Stimulated activated naive CD4-positive, alpha-beta T cell treated with Interleukin-2 at 50 U/mL for 16 hours (primary cell): ENCODE results near the gene INAFM1.
A peak's percentile ranks its signal among the peaks of the same experiment; 100 is the strongest.
"Not testable (repeated sequence)": the region's sequence is repeated elsewhere in the genome, so short reads cannot be mapped to it uniquely, and the experiment has no call there.

Source experiments
- DNase-seq: peaks from one replicate; lab custom pipeline; 2025; lab: John Stamatoyannopoulos, UW

Gene INAFM1

DNA sequence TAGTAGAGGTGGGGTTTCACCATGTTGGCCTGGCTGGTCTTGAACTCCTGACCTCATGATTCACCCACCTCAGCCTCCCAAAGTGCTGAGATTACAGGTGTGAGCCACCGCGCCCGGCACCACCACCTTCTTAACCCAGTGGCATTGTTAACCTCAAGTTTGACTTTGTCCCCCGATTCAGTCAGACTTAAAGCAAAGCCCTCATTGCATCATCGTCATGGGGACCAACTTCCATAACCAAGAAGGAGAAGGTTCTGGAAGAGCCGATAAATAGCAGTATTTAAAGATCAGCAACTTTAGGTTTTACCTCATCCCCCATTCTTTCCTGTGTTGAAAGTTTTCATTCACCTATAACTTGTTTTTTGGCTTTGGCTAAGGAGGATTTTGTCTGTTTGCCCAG, 6.7 kb upstream of the INAFM1 start:
- DNase-seq = no peak

DNA sequence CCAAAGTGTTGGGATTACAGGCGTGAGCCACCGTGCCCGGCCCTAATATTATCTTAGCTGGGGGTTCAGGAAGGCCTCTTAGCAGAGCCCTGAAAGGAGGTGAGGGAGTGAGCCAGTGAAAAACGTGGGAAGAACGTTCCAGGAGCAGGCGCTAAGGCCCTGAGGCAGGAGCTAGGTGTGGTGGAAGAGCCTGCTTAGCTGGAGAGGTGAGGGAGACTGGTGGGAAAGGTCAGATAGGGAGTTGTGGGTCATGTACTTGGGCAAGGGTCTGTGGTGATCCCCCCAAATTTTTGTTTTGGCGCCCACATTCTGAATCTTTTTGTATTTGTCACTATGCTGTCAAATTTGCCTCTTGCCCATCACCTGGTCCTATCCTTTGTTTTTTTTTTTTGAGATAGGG, 5.1 kb upstream of the INAFM1 start:
- DNase-seq = no peak

DNA sequence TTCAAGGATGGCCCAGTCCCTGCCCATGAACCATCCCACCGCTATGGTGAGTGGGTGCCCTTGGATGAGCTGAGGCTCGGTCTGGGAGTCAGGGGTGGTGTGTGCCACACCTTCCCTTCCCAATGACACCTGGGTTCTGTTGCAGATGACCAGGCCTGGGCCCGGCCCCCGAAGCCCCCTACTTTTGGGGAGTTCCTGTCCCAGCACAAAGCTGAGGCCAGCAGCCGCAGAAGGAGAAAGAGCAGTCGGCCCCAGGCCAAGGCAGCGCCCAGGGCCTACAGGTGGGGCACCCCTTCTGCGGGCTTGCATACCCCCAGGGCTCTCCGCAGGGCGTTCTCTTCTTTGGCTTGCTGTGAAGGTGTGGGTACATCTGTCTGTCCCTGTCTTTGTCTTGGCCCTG, 4.3 kb upstream of the INAFM1 start:
- DNase-seq = no peak

DNA sequence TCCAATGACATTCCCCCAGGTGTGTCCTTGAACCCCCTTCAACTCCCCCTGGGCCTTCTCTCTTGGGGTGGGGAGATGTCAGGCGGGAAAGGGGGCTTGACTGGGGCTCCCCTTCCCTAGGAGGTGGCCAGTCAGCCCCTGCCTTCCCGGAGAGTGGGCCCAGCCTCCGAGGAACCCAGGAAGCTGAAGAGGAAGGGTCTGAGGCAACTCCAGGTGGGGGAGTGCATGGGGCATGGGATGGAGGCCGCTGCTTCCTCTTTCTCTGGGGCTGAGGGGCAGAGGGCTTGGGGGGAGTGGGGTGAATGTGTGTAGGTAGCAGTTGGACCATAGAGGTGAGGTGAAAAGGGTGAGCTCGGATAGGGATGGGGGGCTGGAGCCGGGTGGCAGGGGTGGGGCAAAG, 2.7 kb upstream of the INAFM1 start:
- DNase-seq = no peak

DNA sequence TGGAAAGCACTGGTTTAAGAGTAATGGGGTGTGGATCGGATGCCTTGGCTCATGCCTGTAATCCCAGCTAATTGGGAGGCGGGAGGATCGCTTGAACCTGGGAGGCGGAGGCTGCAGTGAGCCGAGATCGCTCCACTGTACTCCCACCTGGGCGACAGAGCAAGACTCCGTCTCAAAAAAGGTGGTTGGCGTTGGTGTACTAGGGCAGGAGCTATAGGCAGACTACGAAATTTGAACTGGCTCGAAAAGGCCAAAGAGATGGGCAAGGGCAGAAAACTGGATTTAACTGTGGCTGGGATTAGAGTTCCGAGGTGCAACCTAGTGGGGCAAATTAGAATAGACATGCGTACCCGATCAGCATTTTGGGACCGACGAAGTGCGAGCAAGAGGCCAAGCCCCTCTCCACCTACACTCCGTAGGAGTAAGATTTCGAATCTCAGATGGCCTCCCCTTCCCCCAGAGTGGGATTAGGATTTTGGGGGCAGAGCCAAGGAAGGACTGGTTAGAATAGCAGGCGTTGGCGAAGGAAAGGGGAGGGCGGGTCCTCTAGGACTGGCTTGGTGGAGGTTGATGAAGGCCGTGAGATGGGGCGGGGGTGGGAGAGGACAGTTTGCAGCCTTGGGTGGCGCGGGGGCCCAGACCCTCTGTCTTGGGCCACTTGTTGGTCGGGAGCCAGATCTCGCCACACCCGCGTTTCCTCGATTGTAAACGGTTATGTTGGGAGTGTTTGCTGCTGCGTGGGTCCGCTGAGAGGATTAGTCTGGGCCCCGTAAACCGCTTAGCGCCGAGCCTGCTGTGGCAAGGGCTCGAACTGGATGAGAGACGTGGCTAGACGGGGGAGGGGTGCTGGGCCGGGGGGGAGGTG, 2.0 kb upstream of the INAFM1 start:
- no peak for DNase-seq

DNA sequence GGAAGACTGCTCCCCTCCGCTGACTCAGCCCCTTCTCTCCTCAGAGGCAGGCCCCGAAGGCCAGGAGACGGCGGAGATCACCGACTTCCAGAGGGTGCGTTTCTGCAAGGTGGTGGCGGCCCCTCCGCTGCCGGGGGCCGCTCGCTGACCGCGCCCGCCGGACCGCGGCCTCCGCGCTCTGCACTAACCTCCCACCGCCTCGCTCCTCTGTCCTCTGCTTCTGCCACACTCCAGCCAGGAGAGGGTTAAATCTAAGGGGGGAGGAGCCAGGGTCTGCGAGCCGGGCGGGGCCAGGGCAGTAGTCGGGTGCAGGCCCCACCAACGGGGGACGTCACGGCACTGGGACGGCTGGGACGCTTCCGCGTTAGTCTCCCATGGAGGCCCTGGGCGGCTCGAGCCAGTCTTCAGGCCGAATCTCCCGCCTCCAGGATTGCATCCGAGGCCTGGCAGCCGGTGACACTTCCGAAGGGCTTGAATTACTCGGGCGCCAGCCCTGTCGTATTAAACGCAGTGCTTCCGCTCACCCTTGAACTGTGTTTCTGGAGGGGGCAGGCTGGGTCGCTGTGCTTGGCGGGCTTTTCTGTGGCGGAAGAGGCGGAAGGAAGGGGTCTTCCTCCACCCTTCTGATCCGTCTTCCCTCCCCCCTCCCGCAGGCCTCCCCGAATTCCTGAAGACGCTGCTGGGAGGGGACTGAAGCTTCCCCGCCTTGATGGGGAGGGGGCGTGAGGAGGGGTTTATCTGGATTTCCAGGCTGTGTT, 1.2 kb upstream of the INAFM1 start:
- DNase-seq = peak; percentile 89

DNA sequence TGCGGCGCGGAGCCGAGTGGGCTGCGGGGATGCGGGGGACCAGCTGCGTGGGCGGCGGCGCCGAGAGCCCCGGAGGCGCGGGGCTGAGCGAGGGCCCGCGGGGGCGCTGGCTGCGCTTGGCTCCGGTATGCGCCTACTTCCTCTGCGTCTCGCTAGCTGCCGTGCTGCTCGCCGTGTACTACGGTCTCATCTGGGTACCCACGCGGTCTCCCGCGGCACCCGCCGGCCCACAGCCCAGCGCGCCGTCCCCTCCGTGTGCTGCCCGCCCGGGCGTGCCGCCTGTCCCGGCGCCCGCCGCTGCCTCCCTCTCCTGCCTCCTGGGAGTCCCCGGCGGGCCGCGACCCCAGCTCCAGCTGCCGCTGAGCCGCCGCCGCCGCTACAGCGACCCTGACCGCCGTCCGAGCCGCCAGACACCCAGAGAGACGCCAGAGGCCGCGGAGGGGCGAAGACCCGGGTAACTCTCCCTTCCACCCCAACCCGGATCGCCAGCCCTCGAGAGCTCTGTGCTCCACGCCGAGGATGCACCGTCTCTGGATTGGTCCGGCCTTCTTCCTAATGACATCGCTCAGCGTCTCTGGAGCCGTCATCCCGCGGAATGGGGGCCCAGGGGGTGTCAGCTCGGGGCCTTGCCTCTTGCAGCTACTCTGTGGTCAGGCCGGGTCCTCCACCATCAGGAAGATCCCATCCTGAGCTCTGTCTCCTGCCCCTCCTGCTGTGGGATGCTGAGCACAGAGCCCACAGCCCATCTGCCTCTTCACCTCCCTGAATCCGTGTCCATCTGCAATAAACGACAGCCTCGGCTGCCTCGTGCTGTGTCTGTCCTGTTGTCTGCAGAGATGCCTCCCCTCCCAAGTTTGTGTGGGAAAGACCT, 441 bp downstream of the INAFM1 start:
- DNase-seq = no peak

DNA sequence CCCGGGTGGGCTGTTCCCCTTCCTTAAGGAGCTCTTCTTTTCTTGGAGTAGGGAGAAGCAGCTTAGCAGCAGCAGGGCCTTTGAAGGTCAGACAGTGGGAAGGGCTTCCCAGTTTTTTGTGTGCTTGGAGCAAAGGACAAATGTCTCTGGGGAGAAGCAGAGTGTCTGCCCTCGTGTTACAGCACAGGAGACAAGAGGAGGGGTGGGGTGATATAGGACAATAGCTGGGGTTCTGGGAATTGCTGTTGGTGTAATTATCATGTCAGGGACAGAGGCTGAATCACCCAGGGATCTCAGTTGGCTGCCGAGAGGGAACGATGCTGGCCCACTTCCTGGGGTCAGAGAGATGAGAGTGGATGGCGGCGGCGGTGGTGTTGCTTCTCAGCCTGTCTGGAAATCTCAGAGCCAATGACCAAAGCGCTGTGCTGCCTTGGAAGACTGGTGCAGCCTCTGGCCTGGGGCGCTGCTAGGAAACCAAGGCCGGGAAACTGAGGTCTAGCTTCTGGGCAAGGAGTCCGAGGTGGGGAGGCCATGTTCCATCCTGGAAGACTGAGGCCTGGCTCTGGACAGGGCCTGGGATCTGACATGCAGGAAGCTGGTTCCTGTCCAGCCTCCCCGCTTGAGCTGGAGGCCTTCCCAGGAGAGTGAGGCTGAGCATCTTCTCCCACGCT, 1.2 kb downstream of the INAFM1 start:
- DNase-seq = no peak

DNA sequence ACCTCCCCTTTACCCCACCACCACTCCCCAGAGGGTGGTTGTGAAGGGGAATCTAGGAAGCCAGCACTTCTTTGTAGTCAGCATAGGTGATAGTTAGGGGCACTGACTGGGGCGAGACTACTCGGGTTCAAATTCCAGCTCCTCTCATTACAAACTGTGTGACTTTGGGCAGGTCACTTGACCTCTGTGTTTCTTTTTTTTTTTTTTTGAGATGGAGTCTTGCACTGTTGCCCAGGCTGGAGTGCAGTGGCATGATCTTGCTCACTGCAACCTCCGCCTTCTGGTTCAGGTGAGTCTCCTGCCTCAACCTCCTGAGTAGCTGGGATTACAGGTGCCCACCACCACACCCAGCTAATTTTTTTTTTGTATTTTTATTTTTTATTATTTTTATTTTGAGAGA, 1.8 kb downstream of the INAFM1 start:
- DNase-seq = not testable (repeated sequence)

DNA sequence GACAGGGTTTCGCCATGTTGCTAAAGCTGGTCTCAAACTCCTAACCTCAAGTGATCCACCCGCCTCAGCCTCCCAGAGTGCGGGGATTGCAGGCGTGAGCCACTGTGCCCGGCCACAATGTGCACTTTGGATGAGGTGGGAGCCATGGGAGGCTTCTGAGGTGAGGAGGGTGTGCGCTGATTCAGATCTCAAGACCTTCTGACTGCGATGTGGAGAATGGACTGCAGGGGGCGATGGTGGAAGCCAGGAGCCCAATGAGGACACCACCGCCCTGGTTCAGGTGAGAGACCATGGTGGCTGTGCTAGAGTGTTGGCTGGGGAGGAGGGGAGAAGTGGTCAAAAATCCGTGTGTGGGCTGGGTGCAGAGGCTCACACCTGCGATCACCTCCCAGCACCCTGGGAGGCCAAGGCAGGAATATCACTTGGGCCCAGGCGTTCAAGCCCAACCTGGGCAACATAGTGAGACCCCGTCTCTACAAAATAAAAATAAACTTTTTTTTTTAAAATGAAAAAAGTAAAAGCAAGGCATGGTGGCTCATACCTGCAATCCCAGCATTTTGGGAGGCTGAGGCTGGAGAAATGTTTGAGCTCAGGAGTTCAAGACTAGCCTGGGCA, 5.6 kb downstream of the INAFM1 start:
- DNase-seq = peak; percentile 50

DNA sequence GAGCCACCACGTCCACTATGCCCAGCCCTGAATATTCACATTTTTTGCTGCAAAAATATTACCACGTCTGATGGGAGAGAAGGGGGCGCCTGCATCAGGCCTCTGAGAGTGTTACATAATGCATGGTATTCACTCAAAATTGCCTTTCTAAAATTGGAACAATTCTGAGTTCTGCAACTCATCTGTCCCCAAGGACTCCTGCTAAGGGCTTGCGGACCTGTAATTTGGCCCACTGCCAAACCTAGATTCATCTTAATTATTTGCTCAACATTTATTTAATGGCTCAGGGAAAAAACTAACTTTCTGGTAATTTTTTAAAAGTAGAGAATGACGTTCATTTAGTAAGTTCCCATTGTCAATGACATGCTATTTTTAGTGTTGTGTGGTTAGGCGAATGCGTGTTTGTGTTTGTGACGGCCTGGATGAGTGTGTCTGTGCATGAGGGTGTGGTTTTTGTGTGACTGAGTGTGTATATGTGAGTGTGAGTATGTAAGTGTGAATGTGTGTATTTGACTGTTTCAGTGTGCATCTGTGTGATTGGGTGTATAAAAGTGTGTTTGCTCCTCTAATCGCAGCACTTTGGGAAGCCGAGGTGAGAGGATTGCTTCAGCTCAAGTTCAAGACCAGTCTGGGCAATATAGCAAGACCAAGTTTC, 8.8 kb downstream of the INAFM1 start:
- DNase-seq = no peak

DNA sequence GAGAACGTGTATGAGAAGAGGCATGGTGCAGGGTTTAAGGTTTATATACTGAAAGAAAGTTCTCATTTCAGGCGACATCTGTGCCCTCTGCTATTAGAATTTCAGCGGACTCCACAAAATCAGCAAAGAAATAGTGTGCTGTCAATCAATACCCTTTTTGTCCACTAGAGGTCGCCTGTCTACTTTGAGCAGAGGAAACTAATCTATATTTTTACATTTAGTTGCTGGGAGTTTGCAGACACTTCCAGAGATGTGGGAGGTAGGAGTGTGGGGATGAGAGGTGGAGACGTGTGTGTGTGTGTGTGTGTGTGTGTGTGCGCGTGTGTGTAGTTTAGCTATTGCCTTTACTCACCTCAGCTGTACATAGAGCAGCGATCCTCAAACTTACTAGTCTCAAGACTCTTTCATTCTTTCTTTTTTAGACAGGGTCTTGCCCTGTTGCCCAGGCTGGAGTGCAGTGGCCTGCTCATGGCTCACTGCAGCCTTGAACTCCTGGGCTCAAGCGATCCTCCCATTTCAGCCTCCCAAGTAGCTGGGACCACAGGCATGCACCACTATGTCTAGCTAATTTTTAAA, 9.7 kb downstream of the INAFM1 start:
- DNase-seq = peak; percentile 11

DNA sequence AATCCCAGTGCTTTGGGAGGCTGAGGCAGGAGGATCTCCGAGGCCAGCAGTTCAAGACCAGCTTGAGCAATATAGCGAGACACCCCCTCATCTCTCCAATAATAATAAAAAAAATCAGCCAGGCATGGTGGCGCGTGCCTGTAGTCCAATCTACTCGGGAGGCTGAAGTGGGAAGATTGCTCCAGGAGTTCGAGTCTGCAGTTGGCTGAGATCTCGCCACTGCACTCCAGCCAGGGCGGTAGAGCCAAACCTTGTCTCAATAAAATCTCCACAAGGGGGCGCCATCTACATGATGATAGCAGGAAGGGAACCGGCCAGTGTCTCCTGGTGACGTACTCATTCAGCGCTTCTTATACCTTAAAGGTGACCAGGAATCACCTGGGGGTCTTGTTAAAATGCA, 21.4 kb downstream of the INAFM1 start:
- DNase-seq = peak; percentile 67

DNA sequence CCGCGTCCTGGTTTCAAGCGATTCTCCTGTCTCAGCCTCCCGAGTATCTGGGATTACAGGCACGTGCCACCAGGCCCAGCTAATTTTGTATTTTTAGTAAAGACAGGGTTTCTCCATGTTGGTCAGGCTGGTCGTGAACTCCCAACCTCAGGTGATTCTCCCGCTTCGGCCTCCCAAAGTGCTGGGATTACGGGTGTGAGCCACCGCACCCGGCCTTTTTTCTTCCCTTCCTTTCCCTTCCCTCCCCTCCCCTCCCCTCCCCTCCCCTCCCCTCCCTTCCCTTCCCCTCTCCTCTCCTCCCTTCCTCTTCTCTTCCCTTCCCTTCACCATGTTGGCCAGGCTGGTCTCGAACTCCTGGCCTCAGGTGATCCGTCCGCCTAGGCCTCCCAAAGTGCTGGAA, 26.2 kb downstream of the INAFM1 start:
- not testable (repeated sequence) for DNase-seq

DNA sequence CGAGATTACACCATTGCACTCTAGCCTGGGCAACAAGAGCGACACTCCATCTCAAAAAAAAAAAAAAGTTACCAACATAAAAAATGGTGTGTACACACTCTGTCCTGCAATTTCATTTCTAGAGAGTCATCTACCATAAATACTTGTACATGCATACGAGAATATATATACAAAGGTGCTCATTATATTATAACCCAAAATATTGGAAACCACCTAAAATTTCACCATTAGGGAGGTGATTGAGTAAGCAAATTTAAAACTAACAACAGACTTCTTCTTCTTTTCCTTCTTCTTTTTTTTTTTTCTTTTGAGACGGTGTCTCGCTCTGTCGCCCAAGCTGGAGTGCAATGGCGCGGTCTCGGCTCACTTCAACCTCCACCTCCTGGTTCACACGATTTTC, 27.6 kb downstream of the INAFM1 start:
- DNase-seq = no peak

DNA sequence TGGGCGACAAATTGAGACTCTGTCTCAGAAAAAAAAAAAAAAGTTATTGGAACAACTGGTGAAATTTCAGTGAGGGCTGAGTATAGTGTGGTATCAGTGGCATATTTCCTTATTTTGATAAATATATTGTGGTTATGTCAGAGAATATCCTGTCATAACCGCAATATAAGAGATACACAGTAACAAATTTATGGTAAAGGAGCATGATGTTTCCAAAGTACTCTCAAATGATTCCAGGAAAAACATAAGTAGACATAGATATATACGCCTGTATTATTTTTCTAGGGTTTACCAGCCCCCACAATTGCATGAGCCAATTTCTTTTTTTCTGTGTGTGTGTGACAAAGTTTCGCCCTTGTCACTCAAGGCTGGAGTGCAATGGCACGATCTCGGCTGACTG, 29.3 kb downstream of the INAFM1 start:
- no peak for DNase-seq

DNA sequence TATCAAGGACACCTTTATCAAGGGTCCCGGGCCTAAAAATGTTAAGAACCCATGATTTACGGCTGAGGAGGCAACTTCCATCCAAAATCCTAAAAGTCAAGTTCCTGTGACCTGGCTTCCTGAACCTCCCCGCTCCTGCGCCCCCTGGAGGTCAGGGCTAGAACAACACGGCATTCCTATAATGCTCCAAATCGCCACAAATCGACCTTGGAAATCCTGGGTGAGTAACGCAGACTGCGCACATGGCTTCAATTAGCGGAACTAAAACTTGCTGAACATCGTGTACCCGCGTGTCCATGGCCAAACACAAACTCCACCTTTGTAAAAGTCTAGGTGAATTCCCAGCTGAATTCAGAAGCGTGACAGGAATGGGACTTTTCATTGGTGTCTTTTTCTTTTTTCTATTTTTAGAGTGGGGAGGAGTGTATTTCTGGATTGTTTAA, 30.6 kb downstream of the INAFM1 start:
- DNase-seq = peak; percentile 25

DNA sequence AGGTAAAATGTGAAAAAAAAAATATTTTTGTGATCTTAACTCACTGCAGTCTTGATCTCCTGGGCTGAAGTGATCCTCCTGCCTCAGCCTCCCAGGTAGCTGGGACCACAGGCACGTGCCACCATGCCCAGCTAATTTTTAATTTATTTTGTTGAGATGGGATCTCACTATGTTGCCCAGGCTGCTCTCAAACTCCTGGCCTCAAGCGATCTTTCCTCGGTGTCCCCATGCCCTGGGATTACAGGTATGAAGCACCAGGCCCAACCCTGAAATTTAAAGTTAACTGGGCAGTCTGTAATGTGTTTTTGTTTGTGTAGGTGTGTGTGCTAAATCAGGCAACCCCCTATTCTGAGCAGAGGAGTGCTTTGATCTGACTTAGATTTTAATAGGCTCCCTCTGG, 31.6 kb downstream of the INAFM1 start:
- no peak for DNase-seq

DNA sequence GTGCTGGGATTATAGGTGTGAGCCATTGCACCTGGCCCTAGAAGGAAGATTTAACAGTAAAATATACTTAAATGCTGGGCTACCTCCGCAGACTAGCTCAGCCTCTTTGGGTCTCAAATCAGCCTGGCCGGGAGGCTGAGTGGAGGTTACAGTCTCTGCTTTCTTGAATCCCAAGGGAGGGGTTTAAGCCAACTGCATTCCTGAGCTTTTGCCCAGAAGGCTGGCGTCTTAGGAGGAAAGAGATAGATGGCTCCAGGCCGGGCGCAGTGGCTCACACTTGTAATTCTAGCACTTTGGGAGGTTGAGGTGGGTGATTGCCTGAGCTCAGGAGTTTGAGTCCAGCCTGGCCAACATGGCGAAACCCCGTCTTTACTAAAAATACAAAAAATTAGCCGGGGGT, 34.4 kb downstream of the INAFM1 start:
- no peak for DNase-seq

DNA sequence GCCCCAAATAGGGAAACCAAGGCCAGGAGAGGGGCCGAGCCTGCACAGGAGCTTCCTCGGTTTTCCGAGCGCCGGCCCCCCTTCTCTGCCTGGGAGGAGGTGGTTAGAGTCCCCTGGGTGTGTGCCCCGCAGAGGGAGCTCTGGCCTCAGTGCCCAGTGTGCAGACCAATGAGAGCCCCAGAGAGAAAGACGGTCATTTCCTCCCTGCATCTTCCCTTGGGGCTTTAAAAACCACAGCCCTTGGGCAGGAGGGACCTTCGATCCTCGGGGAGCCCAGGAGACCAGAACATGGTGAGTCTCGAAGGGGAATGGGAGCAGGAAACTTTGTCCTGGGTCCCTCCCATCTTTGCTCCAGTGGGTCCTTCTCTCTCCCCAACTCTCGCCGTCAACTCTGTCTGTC, 34.9 kb downstream of the INAFM1 start, which contains the start of gene C5AR1:
TSS of gene C5AR1 (plus strand) at position 254 of the 400 bp plus-strand sequence. CDS start at position 289, 35 bp downstream.
- no peak for DNase-seq
